HepG2 (cell line): Measurements from ENCODE around the gene VSIG10L. TPM values are rescaled to one million over a fixed set of nuclear protein-coding genes. Genes with fewer than 3 reads are reported as not detected.

Experiments
- ATAC-seq: fragments of 200-7000 bp; cut with Tn5 transposase; 3 replicates; pipeline ENCODE4 v1.9.1; 2020; ENCODE audit warnings: mild to moderate bottlenecking, moderate library complexity
- BruUV-seq: library from RNA; stranded (reverse); fragments of 400-500 nt; replicated peaks from 2 replicates; lab custom pipeline; 2021; lab: Mats Ljungman, UMichigan
- CTCF ChIA-PET: fragments of 300-600 bp; formaldehyde crosslinking; extraction: SDS; loops from one replicate; lab custom pipeline; 2021; ENCODE audit warnings: low total read pairs, inconsistent platforms, low intra/inter-chr PET ratio; lab: Yijun Ruan, JAX
- POLR2A ChIA-PET: fragments of 350-600 bp; sonication (Branson Sonifier 250); formaldehyde crosslinking; loops from one replicate; lab custom pipeline; 2020; ENCODE audit warnings: antibody characterized with exemption, inconsistent platforms; lab: Yijun Ruan, JAX
- DNase-seq: peaks from one replicate; pipeline ENCODE4 v3.0.0-alpha.2; 2015; ENCODE audit warnings: low spot score
- FAIRE-seq: peaks from 3 replicates; lab custom pipeline; 2011; peaks lifted over from hg19 to GRCh38; lab: Jason Lieb, UNC
- H2AFZ ChIP-seq: one replicate; pipeline ENCODE4 v1.6.1; 2011; ENCODE audit warnings: low read length, inconsistent platforms
- H3K27ac ChIP-seq: fragments of 300-600 bp; 3 replicates; pipeline ENCODE4 v1.8.0; 2011; ENCODE audit warnings: mixed run types, mild to moderate bottlenecking, mixed read lengths, low read length, inconsistent platforms; ENCODE audit not compliant: insufficient read depth; ENCODE audit errors: extremely low read length
- H3K27me3 ChIP-seq, 2 experiments: fragments of 200-600 bp in 1 of 2; 2 replicates in 1 of 2; 3 replicates in 1 of 2; pipeline versions ENCODE4 v1.6.0 to v1.8.0; 2011; ENCODE audit warnings: low read length in 2 of 2, mild to moderate bottlenecking in 2 of 2, moderate library complexity in 2 of 2, inconsistent platforms in 1 of 2; ENCODE audit not compliant: insufficient read depth in 2 of 2, control insufficient read depth in 1 of 2
- H3K36me3 ChIP-seq, 2 experiments: fragments of 200-600 bp in 1 of 2; replicated peaks in 1 of 2; 2 replicates in 1 of 2; 3 replicates in 1 of 2; pipeline versions ENCODE4 v1.5.1 to v1.8.0; 2011; ENCODE audit warnings: low read length in 2 of 2, inconsistent platforms in 1 of 2; ENCODE audit not compliant: insufficient read depth in 2 of 2, control insufficient read depth in 1 of 2
- H3K4me1 ChIP-seq: 2 replicates; pipeline ENCODE4 v1.5.1; 2012; ENCODE audit warnings: low read length, inconsistent platforms; ENCODE audit not compliant: insufficient read depth
- H3K4me2 ChIP-seq: 2 replicates; pipeline ENCODE4 v1.6.0; 2011; ENCODE audit warnings: low read depth, low read length, inconsistent platforms
- H3K4me3 ChIP-seq, 3 experiments: fragments of 200-600 bp in 1 of 3; sonication (generic), shearing (Covaris generic) in 1 of 3; replicated peaks in 1 of 3; 2 replicates each; pipeline ENCODE4 v1.5.1; 2011 to 2016; ENCODE audit warnings: low read length in 3 of 3, inconsistent platforms in 2 of 3, low read depth in 2 of 3, mild to moderate bottlenecking in 2 of 3, control low read depth in 1 of 3, mixed read lengths in 1 of 3; ENCODE audit not compliant: insufficient read depth in 1 of 3
- H3K79me2 ChIP-seq: one replicate; pipeline ENCODE4 v1.6.1; 2011; ENCODE audit warnings: low read length, inconsistent platforms; ENCODE audit not compliant: insufficient read depth
- H3K9ac ChIP-seq: 2 replicates; pipeline ENCODE4 v1.6.0; 2011; ENCODE audit warnings: mild to moderate bottlenecking, low read depth, low read length, inconsistent platforms; ENCODE audit not compliant: insufficient read depth
- H3K9me3 ChIP-seq: 2 replicates; pipeline ENCODE4 v1.5.1; 2012; ENCODE audit warnings: mild to moderate bottlenecking, low read length
- H4K20me1 ChIP-seq: 2 replicates; pipeline ENCODE4 v1.6.0; 2011; ENCODE audit warnings: inconsistent platforms, mild to moderate bottlenecking, low read length, moderate library complexity; ENCODE audit not compliant: insufficient read depth
- CENPBD1 ChIP-seq: sonication (generic); formaldehyde crosslinking; IDR thresholded peaks from 2 replicates; pipeline ENCODE4 v1.8.0; 2022; ENCODE audit warnings: missing genetic modification reagents, low read depth, mild to moderate bottlenecking, borderline replicate concordance
- CSRNP2 ChIP-seq: sonication (generic); formaldehyde crosslinking; conservative IDR thresholded peaks from 2 replicates; pipeline ENCODE4 v1.8.0; 2022; ENCODE audit warnings: low read depth, missing genetic modification reagents
- ELF4 ChIP-seq: sonication (generic); formaldehyde crosslinking; IDR thresholded peaks from 2 replicates; pipeline ENCODE4 v1.5.0; 2020; ENCODE audit warnings: missing genetic modification reagents, mild to moderate bottlenecking, moderate library complexity, borderline replicate concordance
- ERF ChIP-seq: IDR thresholded peaks from 2 replicates; pipeline ENCODE4 v1.6.1; 2018; ENCODE audit warnings: missing biosample characterization, missing genetic modification reagents
- FOXO1 ChIP-seq: sonication (generic); formaldehyde crosslinking; IDR thresholded peaks from 2 replicates; pipeline ENCODE4 v1.4.0; 2020; ENCODE audit warnings: missing genetic modification reagents
- FOXP1 ChIP-seq, 2 experiments: fragments of 450-650 bp in 1 of 2; IDR thresholded peaks; 2 replicates each; pipeline ENCODE4 v1.6.1; 2017 to 2018; ENCODE audit warnings: antibody characterized with exemption in 1 of 2
- HHEX ChIP-seq: IDR thresholded peaks from 2 replicates; pipeline ENCODE4 v1.6.1; 2016; ENCODE audit warnings: control low read depth
- HOXA5 ChIP-seq: sonication (generic); formaldehyde crosslinking; IDR thresholded peaks from 2 replicates; pipeline ENCODE4 v1.4.0; 2020; ENCODE audit warnings: missing genetic modification reagents
- NCOR1 ChIP-seq: fragments of 200-600 bp; sonication (generic); IDR thresholded peaks from 2 replicates; pipeline ENCODE4 v1.7.0; 2017; ENCODE audit warnings: antibody characterized with exemption, low read length, borderline replicate concordance
- NFKBIZ ChIP-seq: IDR thresholded peaks from 2 replicates; pipeline ENCODE4 v1.6.1; 2018; ENCODE audit warnings: missing genetic modification reagents, missing compliant biosample characterization
- PHF21A ChIP-seq: sonication (generic); formaldehyde crosslinking; IDR thresholded peaks from 2 replicates; pipeline ENCODE4 v1.5.0; 2020; ENCODE audit warnings: mild to moderate bottlenecking, missing genetic modification reagents
- SYNCRIP ChIP-seq: fragments of 200-400 bp; formaldehyde crosslinking; IDR thresholded peaks from 2 replicates; pipeline ENCODE4 v1.6.1; 2018; ENCODE audit warnings: mild to moderate bottlenecking, low read depth, low read length; ENCODE audit not compliant: insufficient read depth
- THAP9 ChIP-seq: sonication (generic); formaldehyde crosslinking; IDR thresholded peaks from 2 replicates; pipeline ENCODE4; 2020; ENCODE audit warnings: missing genetic modification reagents, mild to moderate bottlenecking, borderline replicate concordance
- U2AF2 ChIP-seq: fragments of 200-400 bp; formaldehyde crosslinking; IDR thresholded peaks from 2 replicates; pipeline ENCODE4 v1.6.1; 2017; ENCODE audit warnings: low read depth, mild to moderate bottlenecking, low read length
- ZNF260 ChIP-seq: sonication (generic); formaldehyde crosslinking; IDR thresholded peaks from 2 replicates; pipeline ENCODE4 v1.4.0; 2020; ENCODE audit warnings: missing genetic modification reagents, low read depth, mild to moderate bottlenecking, borderline replicate concordance
- ZNF367 ChIP-seq: sonication (generic); formaldehyde crosslinking; IDR thresholded peaks from 2 replicates; pipeline ENCODE4 v1.4.0; 2020; ENCODE audit warnings: missing genetic modification reagents, borderline replicate concordance
- ZNF549 ChIP-seq: sonication (generic); formaldehyde crosslinking; IDR thresholded peaks from 2 replicates; pipeline ENCODE4 v1.5.0; 2020; ENCODE audit warnings: missing genetic modification reagents
- ZNF614 ChIP-seq: IDR thresholded peaks from 2 replicates; pipeline ENCODE4 v1.6.1; 2018; ENCODE audit warnings: missing biosample characterization, missing genetic modification reagents, inconsistent platforms, borderline replicate concordance
- ZNF768 ChIP-seq: sonication (generic); formaldehyde crosslinking; IDR thresholded peaks from 2 replicates; pipeline ENCODE4 v1.4.0; 2020; ENCODE audit warnings: missing genetic modification reagents
- ZZZ3 ChIP-seq: sonication (generic); formaldehyde crosslinking; IDR thresholded peaks from 2 replicates; pipeline ENCODE4 v1.4.0; 2020; ENCODE audit warnings: missing genetic modification reagents, mild to moderate bottlenecking, borderline replicate concordance
- WGBS: methylation state at CpG from one replicate; pipeline ENCODE4 v1.1.6; 2017; ENCODE audit warnings: low lambda C conversion rate; 5-methylcytosine and 5-hydroxymethylcytosine counted together
- in situ Hi-C: cut with HindIII; loops from 2 replicates; pipeline ENCODE4 v1.10.0; 2017; ENCODE audit warnings: low pct_unique_long_range_greater_than_20kb; ENCODE audit not compliant: extremely low pct_ligation_motif_present
- intact Hi-C: fragments of 100-400 bp; cut with micrococcal nuclease; formaldehyde crosslinking; loops from one replicate; pipeline ENCODE4 v1.10.0; 2022; ENCODE audit not compliant: unreplicated experiment
- polyA plus RNA-seq, 8 experiments: library from polyadenylated mRNA; depleted of rRNA in 3 of 8; stranded (reverse) in 7 of 8; unstranded in 1 of 8; fragments of >200 nt; fragmentation: Illumina TruSeq in 4 of 8; extraction: Trizol in 4 of 8; gene quantifications; 2 replicates each; pipeline versions ENCODE4 v1.2.1 to v1.2.3, GENCODE V29; 2011 to 2016; ENCODE audit warnings: low read depth in 4 of 8, missing spikeins in 1 of 8, mixed read lengths in 1 of 8; ENCODE audit not compliant: insufficient read depth in 1 of 8
- total RNA-seq, 5 experiments: library from RNA; depleted of rRNA; stranded (reverse); fragments of >200 nt; fragmentation: Illumina TruSeq; extraction: Trizol; gene quantifications; 2 replicates each; pipeline ENCODE4 v1.2.3, GENCODE V29; 2016; ENCODE audit warnings: low read depth in 1 of 5

The VSIG10L gene
- total and polyA plus RNA-seq, 2 of the 13 experiments (the other 11 are each of a cell fraction or from before 2014, with no cell fraction given), result 2.7 to 8.5 TPM

GRCh38 chr19:51386882-51387520 is 45.1 kb upstream of the VSIG10L start:
- Histone ChIP-seq H3K9me3 (no peaks in the 10 kb centered on the region), H3K27me3 (peaks cover 0 to 2% of the 10 kb centered on the region in 2 experiments; a peak in 1 of 5 replicates), H4K20me1 (no peaks in the 10 kb centered on the region), H3K9ac (no peak overlapping the region), H3K36me3 (no peaks in the 10 kb centered on the region), H3K4me3 (peak overlapping the region in 1 of 3 experiments; percentile 62; a peak in 2 of 6 replicates), H3K79me2 (no peaks in the 10 kb centered on the region), H3K4me1 (peaks cover 46% of the 10 kb centered on the region), H3K27ac (no peak overlapping the region), H3K4me2 (peak overlapping the region; percentile 73), H2AFZ (no peak overlapping the region)
- 26% methylated on average over 11 of the region's 14 CpGs for WGBS
- in situ Hi-C loops, result no loop called here
- intact Hi-C loops, result no loop called here
- no TSS peak for BruUV-seq
- ATAC-seq, result peak; percentile 38
- DNase-seq, result no peak
- no peak for FAIRE-seq
- ChIA-PET CTCF (no interaction called here), POLR2A (interaction anchor here (0.8 to 4.1 kb wide), 5 partner anchors 19 to 44 kb away, joined by 3 to 30 read pairs (median 9); partner anchors contain the start of gene ETFB)
- TF ChIP-seq ZNF768, result 0 out of 2 replicates have a peak, but pooled peaks have one; percentile 18
- 0 out of 2 replicates have a peak, but pooled peaks have one; percentile 9 for TF ChIP-seq THAP9 (CRISPR knock-in tag)
- no peak for TF ChIP-seq NFKBIZ (CRISPR knock-in tag)
- no peak for TF ChIP-seq ELF4
- no peak for TF ChIP-seq ZNF614 (CRISPR knock-in tag)
- TF ChIP-seq ZNF367 (CRISPR knock-in tag), result no peak
- TF ChIP-seq ZNF549 (CRISPR knock-in tag), result no peak
- TF ChIP-seq ZZZ3 (CRISPR knock-in tag), result no peak
- no peak for TF ChIP-seq HOXA5 (CRISPR knock-in tag)
- no peak for TF ChIP-seq SYNCRIP
- no peak for TF ChIP-seq HHEX
- no peak for TF ChIP-seq U2AF2
- TF ChIP-seq CENPBD1 (CRISPR knock-in tag), result no peak
- TF ChIP-seq PHF21A (CRISPR knock-in tag), result no peak
- no peak for TF ChIP-seq ERF (CRISPR knock-in tag)
- no peak for TF ChIP-seq FOXP1 (IDR thresholded peaks at IDR 0.05)
- no peak for TF ChIP-seq FOXP1 (CRISPR knock-in tag; IDR thresholded peaks at IDR 0.05)
- no peak for TF ChIP-seq NCOR1
- no peak for TF ChIP-seq CSRNP2 (CRISPR knock-in tag)
- TF ChIP-seq ZNF260 (CRISPR knock-in tag), result no peak
- TF ChIP-seq FOXO1 (CRISPR knock-in tag), result 0 out of 2 replicates have a peak, but pooled peaks have one; percentile 26
